SK-N-SH (cell line): ENCODE results near the gene ATP6V0E1. TPM values are rescaled to one million over a fixed set of nuclear protein-coding genes. Genes with fewer than 3 reads are reported as not detected.

Source experiments
- CTCF ChIA-PET: fragments of 300-600, 350-600 bp; formaldehyde crosslinking; extraction: SDS; loops from one replicate; lab custom pipeline; 2021; lab: Yijun Ruan, JAX
- POLR2A ChIA-PET: fragments of 350-600 bp; sonication (Branson Sonifier 250); formaldehyde crosslinking; extraction: SDS; loops from one replicate; lab custom pipeline; 2020; ENCODE audit warnings: antibody characterized with exemption, inconsistent platforms; lab: Yijun Ruan, JAX
- DNase-seq: peaks from one replicate; pipeline ENCODE4 v3.0.0; 2012
- H2AFZ ChIP-seq: fragments of 200-600 bp; sonication (generic); 2 replicates; pipeline ENCODE4 v1.8.1; 2016; ENCODE audit warnings: antibody characterized with exemption, mild to moderate bottlenecking, low read depth
- H3F3A ChIP-seq: fragments of 200-600 bp; sonication (generic); replicated peaks from 2 replicates; pipeline ENCODE3; 2016; ENCODE audit warnings: antibody characterized with exemption, mild to moderate bottlenecking; ENCODE audit not compliant: insufficient read depth
- H3K27ac ChIP-seq, 2 experiments: fragments of 200-500 bp in 1 of 2; fragments of 200-600 bp in 1 of 2; sonication (Bioruptor generic) in 1 of 2; sonication (generic), shearing (Covaris generic) in 1 of 2; 2 replicates each; pipeline versions ENCODE4 v1.5.1 to v1.6.1; 2014 to 2016; ENCODE audit warnings: low read depth in 2 of 2, inconsistent platforms in 1 of 2, low read length in 1 of 2, mild to moderate bottlenecking in 1 of 2, mixed read lengths in 1 of 2
- H3K27me3 ChIP-seq: fragments of 200-600 bp; sonication (generic), shearing (Covaris generic); 2 replicates; pipeline ENCODE4 v1.6.1; 2016; ENCODE audit warnings: mixed run types; ENCODE audit not compliant: insufficient read depth
- H3K36me3 ChIP-seq, 2 experiments: fragments of 200-500 bp in 1 of 2; fragments of 200-600 bp in 1 of 2; sonication (Bioruptor generic) in 1 of 2; sonication (generic) in 1 of 2; replicated peaks in 1 of 2; 2 replicates each; pipeline versions ENCODE3 to v1.5.1; 2014 to 2016; ENCODE audit warnings: low read length in 1 of 2, mild to moderate bottlenecking in 1 of 2; ENCODE audit not compliant: insufficient read depth in 2 of 2, control insufficient read depth in 1 of 2
- H3K4me1 ChIP-seq, 2 experiments: fragments of 200-500 bp in 1 of 2; fragments of 200-600 bp in 1 of 2; sonication (Bioruptor generic) in 1 of 2; sonication (generic), shearing (Covaris generic) in 1 of 2; 2 replicates each; pipeline versions ENCODE4 v1.5.1 to v1.6.1; 2014 to 2016; ENCODE audit warnings: low read depth in 1 of 2, low read length in 1 of 2, mixed run types in 1 of 2; ENCODE audit not compliant: insufficient read depth in 2 of 2, control insufficient read depth in 1 of 2
- H3K4me2 ChIP-seq: fragments of 200-600 bp; sonication (generic), shearing (Covaris generic); 2 replicates; pipeline ENCODE4 v1.6.1; 2017; ENCODE audit warnings: mixed run types
- H3K4me3 ChIP-seq, 2 experiments: fragments of 200-500 bp in 1 of 2; fragments of 200-600 bp in 1 of 2; sonication (Bioruptor generic) in 1 of 2; sonication (generic), shearing (Covaris generic) in 1 of 2; 2 replicates each; pipeline versions ENCODE4 v1.5.1 to v1.8.1; 2014 to 2016; ENCODE audit warnings: low read depth in 2 of 2, inconsistent platforms in 1 of 2, low read length in 1 of 2, mild to moderate bottlenecking in 1 of 2, mixed read lengths in 1 of 2, moderate library complexity in 1 of 2
- H3K79me2 ChIP-seq: fragments of 200-600 bp; sonication (generic); 2 replicates; pipeline ENCODE4 v1.8.1; 2017; ENCODE audit warnings: mild to moderate bottlenecking; ENCODE audit not compliant: insufficient read depth
- H3K9ac ChIP-seq: fragments of 200-600 bp; sonication (generic); 2 replicates; pipeline ENCODE4 v1.6.1; 2017; ENCODE audit warnings: mixed run types
- H3K9me2 ChIP-seq: fragments of 200-600 bp; sonication (generic); 2 replicates; pipeline ENCODE4 v1.6.1; 2017; ENCODE audit warnings: mixed run types
- H3K9me3 ChIP-seq: fragments of 200-600 bp; sonication (generic); 2 replicates; pipeline ENCODE4 v1.6.1; 2017; ENCODE audit warnings: mixed run types, mild to moderate bottlenecking, moderate library complexity
- H4K20me1 ChIP-seq: fragments of 200-600 bp; sonication (generic); 2 replicates; pipeline ENCODE4 v1.6.1; 2017; ENCODE audit warnings: mild to moderate bottlenecking, mixed run types; ENCODE audit not compliant: insufficient read depth
- ELF1 ChIP-seq: IDR thresholded peaks from 2 replicates; pipeline ENCODE4 v1.4.0; 2012
- EZH2phosphoT487 ChIP-seq: fragments of 200-600 bp; sonication (generic); IDR thresholded peaks from 2 replicates; pipeline ENCODE4 v1.6.1; 2017; ENCODE audit warnings: low read depth, mixed run types, mild to moderate bottlenecking, antibody characterized with exemption, moderate library complexity, borderline replicate concordance
- GATA2 ChIP-seq: sonication (generic); formaldehyde crosslinking; IDR thresholded peaks from 2 replicates; pipeline ENCODE4 v1.5.0; 2020; ENCODE audit warnings: mild to moderate bottlenecking, missing genetic modification reagents
- IRF3 ChIP-seq: fragments of 150-350 bp; IDR thresholded peaks from 2 replicates; pipeline ENCODE4 v1.6.1; 2016; ENCODE audit warnings: mild to moderate bottlenecking, low read depth, low read length
- MXI1 ChIP-seq: IDR thresholded peaks from 2 replicates; pipeline ENCODE4 v1.6.1; 2012; ENCODE audit warnings: mild to moderate bottlenecking, low read depth, low read length, improper control_type of control experiment
- RXRA ChIP-seq: IDR thresholded peaks from 2 replicates; pipeline ENCODE4 v1.4.0; 2012; ENCODE audit warnings: low read depth, mild to moderate bottlenecking, borderline replicate concordance
- SMC3 ChIP-seq: IDR thresholded peaks from 2 replicates; pipeline ENCODE4 v1.6.1; 2012; ENCODE audit warnings: low read depth, low read length, improper control_type of control experiment
- TEAD4 ChIP-seq: IDR thresholded peaks from 2 replicates; pipeline ENCODE4 v1.4.0; 2012; ENCODE audit warnings: mild to moderate bottlenecking, borderline replicate concordance; ENCODE audit not compliant: insufficient read depth
- USF1 ChIP-seq: IDR thresholded peaks from 2 replicates; pipeline ENCODE4 v1.4.0; 2012; ENCODE audit warnings: low read depth, borderline replicate concordance
- USF2 ChIP-seq: fragments of 150-350 bp; IDR thresholded peaks from 2 replicates; pipeline ENCODE4 v1.6.1; 2017; ENCODE audit warnings: antibody characterized with exemption, low read length, low read depth, borderline replicate concordance
- YY1 ChIP-seq: IDR thresholded peaks from 2 replicates; pipeline ENCODE4 v1.4.0; 2012; ENCODE audit warnings: low read depth, mild to moderate bottlenecking
- WGBS: methylation state at CpG from one replicate; pipeline ENCODE4 v1.1.6; 2017; ENCODE audit warnings: low lambda C conversion rate; 5-methylcytosine and 5-hydroxymethylcytosine counted together
- polyA plus RNA-seq, 3 experiments: library from polyadenylated mRNA; depleted of rRNA; stranded (reverse); fragments of >200 nt; gene quantifications; 2 replicates each; pipeline ENCODE4 v1.2.3, GENCODE V29; 2012
- TF ChIP-seq, protein P1 (sequence below): fragments of 200-600 bp; sonication (generic); IDR thresholded peaks from 2 replicates; pipeline ENCODE4 v1.6.1; 2017; ENCODE audit warnings: antibody characterized with exemption, mild to moderate bottlenecking, moderate library complexity

ATP6V0E1 gene
- polyA plus RNA-seq, 1 of the 3 experiments (the other 2 are of a cell fraction), result 243 TPM

- Histone ChIP-seq H2AFZ (no peak overlapping the region), H3K9me2 (no peaks in the 10 kb centered on the region), H3K9me3 (no peaks in the 10 kb centered on the region), H3K36me3 (peaks cover 0 to 3% of the 10 kb centered on the region in 2 experiments), H3K27me3 (no peaks in the 10 kb centered on the region), H3K4me2 (no peak overlapping the region), H3K9ac (no peak overlapping the region), H3K4me1 (no peaks in the 10 kb centered on the region), H3K79me2 (no peaks in the 10 kb centered on the region; the same call in 1 of the 2 replicates), H3K4me3 (no peak overlapping the region), H3K27ac (no peak overlapping the region), H3F3A (peaks cover 4% of the 10 kb centered on the region), H4K20me1 (no peaks in the 10 kb centered on the region; the same call in 1 of the 2 replicates)
- 94% methylated on average over 7 of the region's 7 CpGs for whole genome bisulfite sequencing
- POLR2A ChIA-PET, result no interaction called here
- no peak for DNase-seq
- TF ChIP-seq IRF3, result no peak
- no peak for TF ChIP-seq MXI1
- no peak for TF ChIP-seq ELF1
- TF ChIP-seq, protein P1, sequence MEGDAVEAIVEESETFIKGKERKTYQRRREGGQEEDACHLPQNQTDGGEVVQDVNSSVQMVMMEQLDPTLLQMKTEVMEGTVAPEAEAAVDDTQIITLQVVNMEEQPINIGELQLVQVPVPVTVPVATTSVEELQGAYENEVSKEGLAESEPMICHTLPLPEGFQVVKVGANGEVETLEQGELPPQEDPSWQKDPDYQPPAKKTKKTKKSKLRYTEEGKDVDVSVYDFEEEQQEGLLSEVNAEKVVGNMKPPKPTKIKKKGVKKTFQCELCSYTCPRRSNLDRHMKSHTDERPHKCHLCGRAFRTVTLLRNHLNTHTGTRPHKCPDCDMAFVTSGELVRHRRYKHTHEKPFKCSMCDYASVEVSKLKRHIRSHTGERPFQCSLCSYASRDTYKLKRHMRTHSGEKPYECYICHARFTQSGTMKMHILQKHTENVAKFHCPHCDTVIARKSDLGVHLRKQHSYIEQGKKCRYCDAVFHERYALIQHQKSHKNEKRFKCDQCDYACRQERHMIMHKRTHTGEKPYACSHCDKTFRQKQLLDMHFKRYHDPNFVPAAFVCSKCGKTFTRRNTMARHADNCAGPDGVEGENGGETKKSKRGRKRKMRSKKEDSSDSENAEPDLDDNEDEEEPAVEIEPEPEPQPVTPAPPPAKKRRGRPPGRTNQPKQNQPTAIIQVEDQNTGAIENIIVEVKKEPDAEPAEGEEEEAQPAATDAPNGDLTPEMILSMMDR, result no peak
- CTCF ChIA-PET, result no interaction called here
These were observed 86.1 kb downstream of the ATP6V0E1 start for GRCh38 chr5:173069671-173070070.

DNA sequence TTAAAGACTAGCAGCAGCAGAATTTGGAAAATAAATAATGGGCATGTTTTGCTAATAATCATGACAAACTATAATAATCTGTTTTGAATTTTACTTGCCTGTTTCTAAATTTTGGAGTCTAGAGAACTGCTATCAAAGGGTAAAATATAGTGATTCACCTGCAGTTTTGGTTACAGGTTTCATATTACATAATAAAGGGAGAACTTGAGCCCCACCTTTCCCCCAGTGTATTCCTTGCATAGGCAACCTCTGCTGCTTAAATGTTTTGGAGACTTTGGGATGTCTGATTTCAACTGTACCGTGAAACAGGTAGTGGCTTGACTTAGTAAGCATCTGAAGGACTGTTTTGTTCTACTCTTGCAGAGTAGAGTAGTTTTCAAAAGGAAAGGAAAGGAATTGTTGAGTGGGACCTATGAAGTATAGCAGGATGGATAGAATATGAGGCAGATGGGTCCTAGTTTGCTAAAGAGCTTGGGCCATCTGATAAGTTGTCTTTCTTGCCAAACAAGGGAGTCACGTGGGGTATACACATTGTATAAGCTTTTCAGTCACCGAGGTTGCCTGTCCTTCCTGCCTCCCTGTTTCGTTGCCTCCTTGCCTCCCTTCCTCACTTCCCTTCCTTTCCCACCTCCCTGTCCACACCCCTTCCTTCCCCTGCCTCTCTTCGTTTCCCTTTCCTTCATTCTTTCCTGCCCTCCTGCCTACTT lies 91.7 kb downstream of the ATP6V0E1 start:
- Histone ChIP-seq H3F3A (no peaks in the 10 kb centered on the region), H3K9ac (no peak overlapping the region), H3K27me3 (no peaks in the 10 kb centered on the region), H3K4me2 (no peak overlapping the region), H3K79me2 (no peaks in the 10 kb centered on the region), H3K4me1 (no peaks in the 10 kb centered on the region), H3K9me3 (no peaks in the 10 kb centered on the region), H4K20me1 (no peaks in the 10 kb centered on the region; the same call in 1 of the 2 replicates), H3K27ac (no peak overlapping the region), H3K9me2 (no peaks in the 10 kb centered on the region), H3K36me3 (no peaks in the 10 kb centered on the region), H2AFZ (no peak overlapping the region), H3K4me3 (no peak overlapping the region)
- DNase-seq, result no peak
- POLR2A ChIA-PET, result no interaction called here
- WGBS, result 85% methylated on average over 5 of the region's 5 CpGs
- TF ChIP-seq YY1 (no peak), SMC3 (no peak), RXRA (no peak), USF2 (no peak), USF1 (no peak), MXI1 (no peak), TEAD4 (no peak), EZH2phosphoT487 (no peak), GATA2 (CRISPR knock-in tag) (no peak)
- CTCF ChIA-PET, result no interaction called here
